WTC11 (cell line): ENCODE data around the gene SOX5.

Source experiments
- FOXP1 ChIP-seq: sonication (generic); formaldehyde crosslinking; IDR thresholded peaks from 2 replicates; pipeline ENCODE4 v1.8.0; 2022; ENCODE audit warnings: missing genetic modification reagents, mild to moderate bottlenecking, moderate library complexity, borderline replicate concordance
- MYBL2 ChIP-seq: sonication (generic); formaldehyde crosslinking; IDR thresholded peaks from 2 replicates; pipeline ENCODE4 v1.8.1; 2023; ENCODE audit warnings: mild to moderate bottlenecking, moderate library complexity, missing genetic modification reagents
- NR2C2 ChIP-seq: sonication (generic); formaldehyde crosslinking; IDR thresholded peaks from 2 replicates; pipeline ENCODE4 v1.8.0; 2022; ENCODE audit warnings: mild to moderate bottlenecking, missing genetic modification reagents
- RELA ChIP-seq: sonication (generic); formaldehyde crosslinking; IDR thresholded peaks from 2 replicates; pipeline ENCODE4 v1.8.1; 2022; ENCODE audit warnings: missing genetic modification reagents, mild to moderate bottlenecking, borderline replicate concordance
- USF2 ChIP-seq: sonication (generic); formaldehyde crosslinking; IDR thresholded peaks from 2 replicates; pipeline ENCODE4 v1.8.1; 2023; ENCODE audit warnings: mild to moderate bottlenecking, missing genetic modification reagents, moderate library complexity
- ZBTB21 ChIP-seq: sonication (generic); formaldehyde crosslinking; IDR thresholded peaks from 2 replicates; pipeline ENCODE4 v1.8.1; 2023; ENCODE audit warnings: mild to moderate bottlenecking, missing genetic modification reagents, borderline replicate concordance
- TF ChIP-seq, protein P1 (sequence below): fragments of 200-600 bp; IDR thresholded peaks from 2 replicates; pipeline ENCODE4 v1.8.0; 2022; ENCODE audit warnings: antibody characterized with exemption
- TF ChIP-seq, protein P2 (sequence below): sonication (generic); formaldehyde crosslinking; IDR thresholded peaks from 2 replicates; pipeline ENCODE4 v1.8.1; 2023; ENCODE audit warnings: mild to moderate bottlenecking, missing genetic modification reagents, borderline replicate concordance
- TF ChIP-seq, protein P3 (sequence below): sonication (generic); formaldehyde crosslinking; IDR thresholded peaks from 2 replicates; pipeline ENCODE4 v1.8.0; 2022; ENCODE audit warnings: mild to moderate bottlenecking, missing genetic modification reagents

GRCh38 chr12:23950775-23951451 is 1.4 kb upstream of the SOX5 start:
- TF ChIP-seq USF2 (CRISPR knock-in tag) (no peak), ZBTB21 (CRISPR knock-in tag) (no peak), RELA (CRISPR knock-in tag) (no peak), MYBL2 (CRISPR knock-in tag) (no peak), FOXP1 (CRISPR knock-in tag) (no peak), NR2C2 (no peak)
- TF ChIP-seq, protein P1, sequence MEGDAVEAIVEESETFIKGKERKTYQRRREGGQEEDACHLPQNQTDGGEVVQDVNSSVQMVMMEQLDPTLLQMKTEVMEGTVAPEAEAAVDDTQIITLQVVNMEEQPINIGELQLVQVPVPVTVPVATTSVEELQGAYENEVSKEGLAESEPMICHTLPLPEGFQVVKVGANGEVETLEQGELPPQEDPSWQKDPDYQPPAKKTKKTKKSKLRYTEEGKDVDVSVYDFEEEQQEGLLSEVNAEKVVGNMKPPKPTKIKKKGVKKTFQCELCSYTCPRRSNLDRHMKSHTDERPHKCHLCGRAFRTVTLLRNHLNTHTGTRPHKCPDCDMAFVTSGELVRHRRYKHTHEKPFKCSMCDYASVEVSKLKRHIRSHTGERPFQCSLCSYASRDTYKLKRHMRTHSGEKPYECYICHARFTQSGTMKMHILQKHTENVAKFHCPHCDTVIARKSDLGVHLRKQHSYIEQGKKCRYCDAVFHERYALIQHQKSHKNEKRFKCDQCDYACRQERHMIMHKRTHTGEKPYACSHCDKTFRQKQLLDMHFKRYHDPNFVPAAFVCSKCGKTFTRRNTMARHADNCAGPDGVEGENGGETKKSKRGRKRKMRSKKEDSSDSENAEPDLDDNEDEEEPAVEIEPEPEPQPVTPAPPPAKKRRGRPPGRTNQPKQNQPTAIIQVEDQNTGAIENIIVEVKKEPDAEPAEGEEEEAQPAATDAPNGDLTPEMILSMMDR, result no peak
- TF ChIP-seq, protein P2, sequence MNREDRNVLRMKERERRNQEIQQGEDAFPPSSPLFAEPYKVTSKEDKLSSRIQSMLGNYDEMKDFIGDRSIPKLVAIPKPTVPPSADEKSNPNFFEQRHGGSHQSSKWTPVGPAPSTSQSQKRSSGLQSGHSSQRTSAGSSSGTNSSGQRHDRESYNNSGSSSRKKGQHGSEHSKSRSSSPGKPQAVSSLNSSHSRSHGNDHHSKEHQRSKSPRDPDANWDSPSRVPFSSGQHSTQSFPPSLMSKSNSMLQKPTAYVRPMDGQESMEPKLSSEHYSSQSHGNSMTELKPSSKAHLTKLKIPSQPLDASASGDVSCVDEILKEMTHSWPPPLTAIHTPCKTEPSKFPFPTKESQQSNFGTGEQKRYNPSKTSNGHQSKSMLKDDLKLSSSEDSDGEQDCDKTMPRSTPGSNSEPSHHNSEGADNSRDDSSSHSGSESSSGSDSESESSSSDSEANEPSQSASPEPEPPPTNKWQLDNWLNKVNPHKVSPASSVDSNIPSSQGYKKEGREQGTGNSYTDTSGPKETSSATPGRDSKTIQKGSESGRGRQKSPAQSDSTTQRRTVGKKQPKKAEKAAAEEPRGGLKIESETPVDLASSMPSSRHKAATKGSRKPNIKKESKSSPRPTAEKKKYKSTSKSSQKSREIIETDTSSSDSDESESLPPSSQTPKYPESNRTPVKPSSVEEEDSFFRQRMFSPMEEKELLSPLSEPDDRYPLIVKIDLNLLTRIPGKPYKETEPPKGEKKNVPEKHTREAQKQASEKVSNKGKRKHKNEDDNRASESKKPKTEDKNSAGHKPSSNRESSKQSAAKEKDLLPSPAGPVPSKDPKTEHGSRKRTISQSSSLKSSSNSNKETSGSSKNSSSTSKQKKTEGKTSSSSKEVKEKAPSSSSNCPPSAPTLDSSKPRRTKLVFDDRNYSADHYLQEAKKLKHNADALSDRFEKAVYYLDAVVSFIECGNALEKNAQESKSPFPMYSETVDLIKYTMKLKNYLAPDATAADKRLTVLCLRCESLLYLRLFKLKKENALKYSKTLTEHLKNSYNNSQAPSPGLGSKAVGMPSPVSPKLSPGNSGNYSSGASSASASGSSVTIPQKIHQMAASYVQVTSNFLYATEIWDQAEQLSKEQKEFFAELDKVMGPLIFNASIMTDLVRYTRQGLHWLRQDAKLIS, result no peak
- TF ChIP-seq, protein P3, sequence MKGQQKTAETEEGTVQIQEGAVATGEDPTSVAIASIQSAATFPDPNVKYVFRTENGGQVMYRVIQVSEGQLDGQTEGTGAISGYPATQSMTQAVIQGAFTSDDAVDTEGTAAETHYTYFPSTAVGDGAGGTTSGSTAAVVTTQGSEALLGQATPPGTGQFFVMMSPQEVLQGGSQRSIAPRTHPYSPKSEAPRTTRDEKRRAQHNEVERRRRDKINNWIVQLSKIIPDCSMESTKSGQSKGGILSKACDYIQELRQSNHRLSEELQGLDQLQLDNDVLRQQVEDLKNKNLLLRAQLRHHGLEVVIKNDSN, result no peak
